ENCODE measurements around the gene OPRPN.

GRCh38 chr4:70425306-70425705 lies 27.6 kb downstream of the OPRPN start:
- TF ChIP-seq ZBTB43 (CRISPR knock-in tag; IDR thresholded peaks at IDR 0.05) (no peak), CTCF (IDR thresholded peaks at IDR 0.05) (no peak), ELF4 (CRISPR knock-in tag; IDR thresholded peaks at IDR 0.05; ENCODE audit: low read depth) (no peak), NR3C1 (CRISPR knock-in tag; conservative IDR thresholded peaks at IDR 0.05; ENCODE audit: low read depth) (no peak), HMGXB4 (CRISPR knock-in tag; IDR thresholded peaks at IDR 0.05) (no peak), USF2 (CRISPR knock-in tag; IDR thresholded peaks at IDR 0.05) (no peak), JUN (CRISPR knock-in tag; IDR thresholded peaks at IDR 0.05) (no peak), JAZF1 (CRISPR knock-in tag; IDR thresholded peaks at IDR 0.05) (no peak), KAT7 (CRISPR knock-in tag; IDR thresholded peaks at IDR 0.05; ENCODE audit: borderline replicate concordance) (no peak)
